Measurements from ENCODE around the gene FILIP1L. TPM values are rescaled to one million over a fixed set of nuclear protein-coding genes. Genes with fewer than 3 reads are reported as not detected.

Gene FILIP1L
- total and polyA plus RNA-seq, 2 of the 4 experiments (the other 2 are of a cell fraction) = 11.5 to 19.9 TPM

- in situ Hi-C loops (cut with MboI; ENCODE audit: low sequenced_read_pairs) (loop anchor here (25.0 kb wide), 1 partner anchor 891 kb away; no protein-coding TSS in a partner anchor), intact Hi-C loops (cut with micrococcal nuclease) (no loop called here), dilution Hi-C loops (cut with HindIII; ENCODE audit: low sequenced_read_pairs, unreplicated experiment) (no loop called here)
- Histone ChIP-seq H3K4ac (ENCODE audit: low read depth, low read length) (no peak overlapping the region), H3K14ac (replicated peaks; ENCODE audit: low read depth, low read length) (peak overlapping the region; percentile 62; the same call in 1 of the 2 replicates), H3K18ac (ENCODE audit: low read depth, low read length) (no peak overlapping the region; the same call in 1 of the 2 replicates), H3K79me1 (ENCODE audit: low read depth in 1 of 2, low read length in 2 of 2) (peaks cover 32 to 59% of the 10 kb centered on the region in 2 experiments), H4K8ac (ENCODE audit: low read depth in 2 of 2, low read length in 2 of 2) (no peak overlapping the region), H2AK5ac (ENCODE audit: low read depth, low read length) (no peak overlapping the region), H3K9me1 (ENCODE audit: insufficient read depth, low read length) (peaks cover 12% of the 10 kb centered on the region), H3K4me2 (ENCODE audit: low read depth, low read length) (no peak overlapping the region), H3K27me3 (ENCODE audit: control insufficient read depth, insufficient read depth, low read length) (no peaks in the 10 kb centered on the region), H3K4me1 (ENCODE audit: control insufficient read depth, insufficient read depth, low read length) (peaks cover 15% of the 10 kb centered on the region), H3K36me3 (ENCODE audit: control insufficient read depth, insufficient read depth, low read length) (peaks cover 18% of the 10 kb centered on the region), H4K20me1 (ENCODE audit: insufficient read depth, low read length) (peaks cover 18% of the 10 kb centered on the region), H2BK5ac (ENCODE audit: low read depth, low read length, poor library complexity, severe bottlenecking) (peak overlapping the region; percentile 53), H3K56ac (ENCODE audit: extremely low read depth, insufficient read depth, low read length) (no peak overlapping the region), H4K5ac (ENCODE audit: low read depth, low read length) (no peak overlapping the region), H3K27ac (ENCODE audit: insufficient read depth, low read length) (no peak overlapping the region), H3K9me3 (ENCODE audit: control insufficient read depth, insufficient read depth, low read length) (no peaks in the 10 kb centered on the region), H2AK9ac (replicated peaks; ENCODE audit: low read depth, low read length, poor library complexity) (no peak overlapping the region), H2AFZ (replicated peaks; ENCODE audit: low read length, poor library complexity) (no peak overlapping the region), H2BK120ac (ENCODE audit: low read depth, low read length) (no peak overlapping the region), H4K91ac (ENCODE audit: insufficient read depth, low read depth, low read length) (no peak overlapping the region), H2BK15ac (ENCODE audit: low read depth, low read length) (no peak overlapping the region), H2BK20ac (ENCODE audit: low read depth, low read length) (no peak overlapping the region), H3K4me3 (ENCODE audit: insufficient read depth, low read depth, low read length) (no peak overlapping the region), H3K23ac (ENCODE audit: low read depth, low read length) (no peak overlapping the region), H3K9ac (ENCODE audit: low read depth, low read length) (no peak overlapping the region)
- DNase-seq (peak; percentile 47), ATAC-seq (ENCODE audit: low read depth) (no peak)
- no CpG with 5 or more reads among the region's 6 CpGs for WGBS, 2 experiments (ENCODE audit: extremely low coverage in 2 of 2, insufficient read length in 1 of 2)
- POLR2A ChIA-PET (ENCODE audit: unreplicated experiment) = no interaction called here
- no TSS peak for BruUV-seq (replicated peaks)
- TF ChIP-seq MAZ (IDR thresholded peaks at IDR 0.05; ENCODE audit: borderline replicate concordance, low read depth, low read length) (no peak), BHLHE40 (IDR thresholded peaks at IDR 0.05; ENCODE audit: low read depth, low read length) (no peak), RAD21 (IDR thresholded peaks at IDR 0.05; ENCODE audit: low read length) (no peak), CEBPB (IDR thresholded peaks at IDR 0.05; ENCODE audit: low read depth, low read length) (peak; percentile 83)
- TF ChIP-seq, protein P1, sequence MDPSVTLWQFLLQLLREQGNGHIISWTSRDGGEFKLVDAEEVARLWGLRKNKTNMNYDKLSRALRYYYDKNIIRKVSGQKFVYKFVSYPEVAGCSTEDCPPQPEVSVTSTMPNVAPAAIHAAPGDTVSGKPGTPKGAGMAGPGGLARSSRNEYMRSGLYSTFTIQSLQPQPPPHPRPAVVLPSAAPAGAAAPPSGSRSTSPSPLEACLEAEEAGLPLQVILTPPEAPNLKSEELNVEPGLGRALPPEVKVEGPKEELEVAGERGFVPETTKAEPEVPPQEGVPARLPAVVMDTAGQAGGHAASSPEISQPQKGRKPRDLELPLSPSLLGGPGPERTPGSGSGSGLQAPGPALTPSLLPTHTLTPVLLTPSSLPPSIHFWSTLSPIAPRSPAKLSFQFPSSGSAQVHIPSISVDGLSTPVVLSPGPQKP (IDR thresholded peaks at IDR 0.05; ENCODE audit: borderline replicate concordance, low read depth, low read length) = no peak
- CTCF ChIA-PET = interaction anchor here (0.5 to 1.3 kb wide), 4 partner anchors 9 to 408 kb away, joined by 3 to 7 read pairs (median 4); no protein-coding TSS in a partner anchor
These were observed 267.7 kb downstream of the FILIP1L start for GRCh38 chr3:99846477-99847160.

Measured in IMR-90 (cell line).